ENCODE measurements around the gene HRAS.
A peak's percentile ranks its signal among the peaks of the same experiment; 100 is the strongest.

HRAS gene

DNA sequence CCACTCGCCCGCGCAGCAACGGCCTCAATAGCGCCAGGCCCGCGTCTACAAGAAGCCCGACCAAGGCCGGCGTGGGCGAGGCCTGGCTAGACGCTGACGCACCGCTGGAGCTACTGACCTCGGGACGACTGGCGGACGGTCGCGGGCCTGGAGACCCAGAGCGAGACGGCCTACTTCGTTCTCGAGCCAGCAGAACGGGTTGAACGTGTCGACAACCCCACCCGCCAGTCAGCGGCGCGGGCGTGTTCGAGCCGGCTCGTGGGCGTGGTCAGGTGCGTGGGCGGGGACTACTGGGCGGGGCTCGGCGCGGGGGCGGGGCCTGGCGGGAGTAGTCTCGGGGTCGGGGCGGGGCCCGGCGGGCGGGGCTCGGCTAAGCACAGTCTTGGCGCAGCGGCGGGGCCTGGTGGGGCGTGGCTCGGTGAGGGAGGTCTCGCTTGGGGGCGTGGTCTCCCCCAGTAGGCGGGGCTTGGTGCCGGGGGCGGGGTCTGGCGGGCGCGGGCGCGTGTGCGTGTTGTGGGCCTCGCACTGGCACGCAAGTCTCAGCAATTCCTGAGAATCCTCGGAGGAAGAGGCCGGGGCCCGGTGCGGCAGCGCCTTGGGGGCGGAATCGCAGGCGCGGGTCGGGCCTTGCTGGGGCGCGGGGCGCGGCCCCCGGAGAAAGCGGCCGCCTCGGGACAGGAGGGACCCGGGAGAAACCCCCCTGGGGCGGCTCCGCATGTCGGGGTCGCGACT is 28.2 kb downstream of the HRAS start, which contains the start of gene RNH1:
Gene RNH1, minus strand, starts transcription at position 248 of the 732 bp plus-strand sequence. CDS start 5,080 bp downstream, outside the sequence.
- peak; percentile 99 for DNase-seq

DNA sequence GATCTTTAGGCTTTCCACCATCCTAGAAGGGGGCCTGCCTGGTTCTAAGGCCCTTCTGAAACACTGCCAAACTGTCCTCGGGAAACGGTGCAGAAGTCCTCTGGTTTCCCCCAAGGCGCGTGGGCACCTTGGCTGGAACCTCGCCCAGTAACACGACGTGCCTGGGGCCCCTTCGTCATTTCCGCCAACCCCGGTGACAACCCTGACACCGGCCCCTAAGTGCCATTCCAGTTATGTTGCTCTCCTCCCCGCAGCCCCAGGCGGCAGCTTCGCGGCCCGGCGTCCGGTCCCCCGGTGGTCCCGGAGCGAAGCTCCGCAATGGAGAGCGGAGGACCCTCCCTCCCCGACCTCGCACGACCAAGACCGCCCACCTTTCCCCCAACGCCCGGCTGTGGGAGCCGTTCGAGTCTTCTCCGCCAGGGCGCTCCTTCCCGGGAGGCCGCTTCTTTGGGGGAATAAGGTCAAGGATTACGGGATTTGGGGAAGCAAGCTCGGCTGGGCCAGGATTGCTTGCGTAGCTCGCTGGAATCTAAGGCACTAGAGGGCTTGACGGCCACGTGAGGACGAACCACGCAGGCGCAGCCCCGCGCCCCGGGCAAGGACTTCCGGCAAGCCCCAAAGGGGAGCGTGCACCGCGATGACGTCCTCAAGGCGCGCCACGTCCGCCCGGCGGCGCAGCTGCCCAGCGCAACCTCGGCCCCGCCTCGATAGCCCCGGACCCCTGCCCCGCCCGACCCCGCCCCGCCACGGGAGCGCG is 29.0 kb downstream of the HRAS start:
- DNase-seq = peak; percentile 96

DNA sequence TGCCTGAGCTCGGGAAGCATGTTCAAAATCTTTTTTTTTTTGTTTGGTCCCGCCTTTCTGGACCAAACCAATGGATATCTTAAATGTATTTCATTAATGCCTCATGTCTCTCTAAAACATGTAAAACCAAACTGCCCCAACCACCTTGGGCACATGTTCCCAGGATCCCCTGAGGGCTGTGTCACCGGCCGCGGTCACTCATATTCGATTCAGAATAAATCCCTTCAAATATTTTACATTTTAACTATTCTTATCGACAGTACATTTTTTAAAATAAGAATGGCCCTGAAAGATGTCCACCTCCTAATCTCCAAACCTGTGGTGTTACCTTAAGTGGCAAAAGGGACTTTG is 30.4 kb downstream of the HRAS start:
- no peak for DNase-seq

DNA sequence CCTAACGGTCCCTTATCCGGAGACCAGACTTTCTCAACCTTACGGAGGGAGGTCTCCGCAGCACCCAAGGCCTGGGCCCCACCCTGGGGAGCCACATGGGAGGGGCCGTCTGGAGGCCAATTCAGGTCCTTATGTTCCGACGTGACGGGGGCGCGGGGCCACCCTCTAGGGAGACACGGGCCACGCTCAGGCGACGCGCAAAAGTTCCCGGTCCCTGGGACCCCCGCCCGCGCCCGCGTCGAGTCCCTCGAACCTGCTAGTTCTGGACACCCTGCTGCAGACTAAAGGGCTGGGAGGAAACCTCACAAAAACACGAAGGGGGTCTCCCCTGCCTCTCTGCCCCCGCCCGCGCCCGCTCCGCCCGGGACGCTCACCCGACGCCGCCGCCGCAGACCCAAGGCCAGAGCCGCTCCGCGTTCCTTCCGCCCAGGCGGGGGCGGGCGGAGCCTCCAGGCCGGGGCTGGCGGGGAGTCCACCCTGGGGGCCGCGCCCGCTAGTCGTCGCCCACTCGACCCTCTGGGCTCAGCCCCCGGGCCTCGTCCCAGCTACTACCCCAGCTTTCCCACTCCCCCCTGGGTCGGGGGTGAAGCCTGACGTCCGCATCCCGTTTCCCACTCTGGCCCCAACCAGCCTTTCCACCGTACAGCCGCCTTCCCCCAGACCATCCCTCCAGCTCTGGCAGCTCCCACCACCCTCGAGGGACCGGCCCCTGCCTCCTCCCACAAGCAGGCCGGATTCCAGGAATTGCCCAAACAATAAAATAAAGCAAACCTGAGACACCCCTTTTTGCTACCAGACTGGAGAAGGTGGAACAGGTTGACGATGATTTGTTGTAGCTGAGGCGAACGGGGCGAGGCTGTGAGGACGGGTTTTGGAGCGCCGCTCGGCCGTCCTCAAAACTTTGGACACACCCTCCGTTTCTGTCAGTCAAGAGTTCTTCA is 31.1 kb downstream of the HRAS start:
- no peak for DNase-seq

DNA sequence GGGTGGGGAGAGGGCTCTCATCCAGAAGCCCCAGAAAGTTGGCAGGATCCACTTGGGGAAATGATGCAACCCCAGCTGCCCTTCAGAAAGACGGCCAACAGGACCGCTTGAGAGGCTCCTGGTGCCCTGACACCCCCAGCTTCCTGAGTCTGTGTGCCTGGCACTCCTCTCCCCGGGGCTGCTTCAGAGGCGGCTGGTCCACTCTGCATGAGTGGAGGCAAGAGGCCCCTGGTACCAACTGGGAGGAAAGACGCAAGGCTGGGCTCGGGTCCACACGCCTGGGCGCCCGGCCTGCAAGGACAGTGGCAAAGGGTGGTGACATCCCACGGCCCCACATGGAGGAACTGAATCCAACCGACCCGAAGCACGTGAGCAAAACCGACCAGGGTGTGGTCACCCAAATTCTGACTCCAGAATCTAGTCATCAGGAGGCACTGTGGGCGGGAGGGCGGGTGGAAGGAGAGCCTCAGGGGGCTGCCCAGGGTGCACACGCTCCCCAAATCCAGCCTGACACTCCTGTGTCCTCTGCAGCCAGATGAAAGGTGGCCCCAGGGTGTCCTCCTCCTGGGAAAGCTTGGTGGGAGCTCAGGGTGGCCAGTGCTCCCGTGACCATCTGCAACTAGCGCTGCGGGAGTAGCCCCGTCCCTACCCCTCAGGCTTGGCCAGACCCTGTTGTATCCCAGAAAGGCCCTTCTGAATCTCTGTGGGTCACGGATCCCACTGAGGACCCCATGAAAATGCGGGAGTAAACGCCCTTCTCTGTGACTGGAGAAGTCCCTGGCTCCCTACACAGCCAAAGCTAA is 32.0 kb downstream of the HRAS start:
- DNase-seq = no peak

DNA sequence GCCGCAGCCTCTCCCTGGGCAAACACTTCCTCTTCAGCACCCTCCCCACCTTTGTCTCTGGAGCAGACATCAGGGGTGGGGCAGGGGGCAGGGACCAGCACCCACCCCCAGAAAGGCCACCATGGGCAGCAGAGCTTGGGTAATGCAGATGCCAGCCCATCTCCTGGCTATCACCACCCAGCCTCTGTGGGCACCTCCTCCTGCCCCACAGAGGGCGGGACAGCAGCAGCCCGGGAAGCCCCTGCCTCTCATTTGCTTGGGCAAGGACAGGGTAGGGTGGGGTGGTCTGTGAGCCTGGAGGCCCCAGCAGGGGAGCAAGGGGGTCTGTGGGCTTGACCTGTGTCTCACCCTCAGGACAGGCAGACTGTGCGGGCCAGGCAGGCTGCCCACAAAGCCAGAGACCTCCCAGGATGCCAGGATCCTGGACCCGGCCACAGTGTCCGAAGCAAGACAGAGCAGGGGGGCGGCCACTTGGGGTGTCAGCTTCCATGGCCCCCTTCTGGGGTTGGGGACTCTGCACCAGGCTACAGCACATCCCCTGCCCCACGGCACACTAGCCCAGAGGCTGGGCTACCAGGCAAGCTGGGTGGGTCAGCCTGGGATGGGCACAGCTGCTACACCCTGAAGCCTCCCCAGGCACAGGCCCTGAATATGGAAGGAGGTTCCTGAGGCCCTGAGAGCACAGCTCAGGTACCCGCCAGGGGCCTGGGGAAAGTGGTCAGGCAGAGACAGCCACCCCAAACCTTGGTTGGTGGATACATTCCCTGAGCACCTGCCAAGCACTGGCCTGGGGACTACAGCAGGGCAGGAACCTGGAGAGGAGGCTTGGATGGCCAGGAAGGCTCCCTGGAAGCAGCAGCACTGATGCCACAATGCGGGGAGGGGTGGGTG is 32.8 kb downstream of the HRAS start:
- no peak for DNase-seq

DNA sequence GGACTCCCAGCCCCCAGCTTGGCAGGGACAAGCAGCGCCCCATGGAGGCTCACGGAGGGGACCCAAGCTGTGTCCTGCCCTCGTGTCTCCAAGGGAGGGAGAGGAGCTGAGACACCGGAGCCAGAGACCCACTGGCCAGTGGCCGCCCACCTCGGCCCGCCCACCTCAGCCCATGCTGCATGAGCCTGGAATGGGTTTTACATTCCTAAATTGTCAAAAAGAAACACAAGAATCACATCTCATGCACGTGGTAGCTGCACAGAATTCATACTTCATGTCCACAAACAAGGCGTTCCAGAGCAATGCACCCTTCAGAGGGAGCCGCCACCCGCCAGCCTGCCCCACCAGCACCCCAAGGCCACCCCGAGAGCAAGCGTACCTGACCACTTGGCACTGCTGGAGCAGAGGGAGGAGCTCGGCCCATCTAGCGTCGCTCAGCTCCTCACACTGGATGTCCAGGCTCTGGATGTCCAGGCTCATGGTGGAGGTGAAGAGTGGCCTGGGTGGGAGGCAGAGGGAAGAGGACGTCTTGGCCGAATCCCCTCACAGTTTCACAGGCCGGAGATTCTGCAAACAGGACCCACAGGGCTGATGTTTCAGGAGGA is 33.6 kb downstream of the HRAS start:
- no peak for DNase-seq

DNA sequence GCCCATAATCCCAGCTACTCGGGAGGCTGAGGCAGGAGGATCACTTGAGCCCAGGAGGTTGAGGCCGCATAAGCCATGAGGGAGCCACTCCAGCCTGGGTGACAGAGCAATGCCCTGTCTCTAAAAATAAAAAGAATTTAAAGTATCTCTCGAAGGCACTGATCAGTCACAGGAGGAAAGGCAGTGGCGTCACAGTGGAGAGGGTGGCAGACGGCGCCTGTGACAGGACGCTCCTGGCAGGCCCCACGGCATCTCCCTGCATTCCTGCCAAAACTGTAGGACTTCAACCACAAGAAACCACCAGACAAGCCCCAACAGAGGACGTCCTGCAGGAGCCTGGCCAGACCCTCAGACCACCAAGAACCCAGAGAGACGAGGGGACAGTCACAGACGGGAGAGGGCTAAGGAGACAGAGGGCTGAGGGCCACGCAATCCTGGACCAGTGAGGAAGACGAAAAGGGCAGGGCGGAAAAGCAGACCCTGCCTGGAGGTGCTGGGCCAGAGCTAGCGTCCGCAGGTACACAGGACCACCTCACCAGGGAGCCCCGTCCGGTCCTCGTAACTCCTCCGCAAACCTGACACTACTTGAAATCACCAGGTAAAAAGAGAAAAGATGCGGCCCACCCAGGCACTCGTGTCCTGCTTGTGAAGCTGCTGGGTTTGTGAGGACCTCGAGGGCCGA is 34.2 kb downstream of the HRAS start:
- no peak for DNase-seq

DNA sequence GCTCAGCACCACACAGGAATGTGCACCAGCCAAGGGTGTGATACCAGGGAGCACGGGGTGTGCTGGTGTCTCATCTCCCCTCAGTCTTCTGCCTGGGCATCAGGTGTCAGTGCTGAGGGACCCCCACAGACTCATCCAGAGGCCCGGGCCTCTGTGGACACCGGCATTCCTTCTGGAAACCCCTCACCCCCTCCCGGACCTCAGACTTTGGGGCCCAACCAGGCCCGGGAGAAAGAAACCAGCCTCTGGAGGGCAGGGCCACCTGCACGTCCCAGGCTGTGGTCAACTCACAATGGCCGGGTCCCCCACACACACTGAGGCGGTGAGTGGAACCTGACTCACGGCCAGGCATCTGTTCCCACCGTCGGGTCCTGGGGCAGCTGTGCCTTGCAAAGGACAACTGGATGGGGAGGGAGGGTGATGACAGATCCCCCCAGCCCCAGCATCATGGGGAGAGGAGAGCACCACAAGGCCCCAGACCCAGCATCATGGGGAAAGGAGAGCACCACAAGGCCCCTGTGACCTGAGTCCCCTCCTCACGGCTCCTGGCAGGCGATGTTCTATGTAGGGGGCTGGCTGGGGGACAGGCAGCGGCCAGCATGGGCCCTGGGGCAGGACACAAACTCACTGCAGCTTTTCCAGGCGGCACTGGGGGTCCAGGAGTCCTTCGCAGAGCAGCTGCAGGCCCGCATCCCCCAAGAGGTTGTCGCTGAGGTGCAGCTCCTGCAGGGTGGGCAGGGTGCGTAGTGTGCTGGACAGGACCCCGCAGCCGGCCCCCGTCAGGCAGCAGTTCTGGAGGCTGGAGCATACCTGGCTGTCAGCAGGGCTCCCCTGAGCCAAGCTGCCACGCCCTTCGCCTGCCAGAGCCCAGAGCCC is 35.9 kb downstream of the HRAS start:
- no peak for DNase-seq

DNA sequence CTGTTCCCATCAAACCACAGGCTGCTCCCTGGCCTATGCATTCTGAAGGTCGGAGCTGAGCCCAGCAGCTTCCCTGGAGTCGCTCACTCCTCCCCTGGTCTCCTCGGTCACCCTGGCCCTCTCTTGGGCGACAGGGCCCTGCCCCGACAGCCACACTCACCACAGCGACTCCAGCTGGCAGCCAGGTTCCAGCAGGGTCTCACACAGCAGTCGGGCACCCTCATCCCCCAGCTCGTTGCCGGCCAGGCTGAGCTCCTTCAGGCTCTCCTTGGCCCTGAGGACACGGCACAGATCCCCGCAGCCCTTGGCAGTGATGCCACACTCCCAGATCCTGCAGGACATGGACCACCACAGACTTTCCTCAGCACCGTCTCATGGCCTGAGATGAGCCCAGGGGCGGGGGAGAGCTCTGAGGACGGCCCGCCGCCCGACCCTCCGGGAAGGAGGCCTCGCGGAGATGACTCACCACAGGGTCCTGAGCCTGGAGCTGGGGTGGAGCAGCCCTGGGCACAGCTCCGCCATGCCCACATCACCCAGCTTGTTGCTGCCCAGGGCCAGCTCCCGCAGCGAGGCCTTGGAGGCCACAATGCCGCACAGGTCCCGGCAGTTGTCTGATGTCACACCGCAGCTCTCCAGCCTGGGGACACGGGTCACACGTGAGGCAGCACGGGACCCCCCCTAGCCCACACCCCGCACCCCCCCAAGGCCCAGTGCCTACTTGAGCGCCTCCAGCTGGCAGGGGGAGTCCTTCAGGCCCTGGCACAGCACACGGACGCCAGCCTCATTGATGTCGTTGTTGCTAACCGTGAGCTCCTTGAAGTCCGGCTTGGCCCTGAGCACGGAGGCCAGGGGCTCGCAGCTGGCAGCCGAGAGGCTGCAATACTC is 36.8 kb downstream of the HRAS start:
- no peak for DNase-seq

DNA sequence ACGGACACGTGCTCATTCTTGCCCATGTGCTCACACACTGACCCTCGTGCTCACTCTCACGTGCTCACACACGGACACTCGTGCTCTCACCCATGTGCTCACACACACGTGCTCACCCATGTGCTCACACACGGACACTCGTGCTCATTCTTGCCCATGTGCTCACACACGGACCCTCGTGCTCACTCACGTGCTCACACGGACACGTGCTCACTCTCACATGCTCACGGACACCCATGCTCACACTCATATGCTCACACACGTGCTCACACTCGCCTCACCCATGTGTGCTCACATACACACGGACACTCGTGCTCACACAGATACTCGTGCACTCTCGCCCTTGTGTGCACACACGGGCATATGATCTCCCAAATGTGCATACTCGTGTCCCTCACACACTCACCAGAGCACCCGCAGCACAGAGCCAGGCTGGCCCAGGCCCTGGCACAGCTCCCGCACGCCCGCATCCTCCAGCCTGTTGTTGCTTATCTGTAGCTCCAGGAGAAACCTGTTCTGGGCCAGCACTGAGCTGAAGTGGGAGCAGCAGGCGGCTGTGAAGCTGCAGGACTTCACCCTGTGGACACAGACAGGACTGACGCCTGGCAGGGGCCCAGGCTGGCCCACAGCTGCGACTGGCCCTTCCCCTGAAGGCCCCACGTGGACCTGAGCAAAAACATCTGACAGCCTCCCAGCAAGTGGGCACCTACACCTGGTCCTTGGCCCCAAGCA is 37.6 kb downstream of the HRAS start:
- DNase-seq = no peak

DNA sequence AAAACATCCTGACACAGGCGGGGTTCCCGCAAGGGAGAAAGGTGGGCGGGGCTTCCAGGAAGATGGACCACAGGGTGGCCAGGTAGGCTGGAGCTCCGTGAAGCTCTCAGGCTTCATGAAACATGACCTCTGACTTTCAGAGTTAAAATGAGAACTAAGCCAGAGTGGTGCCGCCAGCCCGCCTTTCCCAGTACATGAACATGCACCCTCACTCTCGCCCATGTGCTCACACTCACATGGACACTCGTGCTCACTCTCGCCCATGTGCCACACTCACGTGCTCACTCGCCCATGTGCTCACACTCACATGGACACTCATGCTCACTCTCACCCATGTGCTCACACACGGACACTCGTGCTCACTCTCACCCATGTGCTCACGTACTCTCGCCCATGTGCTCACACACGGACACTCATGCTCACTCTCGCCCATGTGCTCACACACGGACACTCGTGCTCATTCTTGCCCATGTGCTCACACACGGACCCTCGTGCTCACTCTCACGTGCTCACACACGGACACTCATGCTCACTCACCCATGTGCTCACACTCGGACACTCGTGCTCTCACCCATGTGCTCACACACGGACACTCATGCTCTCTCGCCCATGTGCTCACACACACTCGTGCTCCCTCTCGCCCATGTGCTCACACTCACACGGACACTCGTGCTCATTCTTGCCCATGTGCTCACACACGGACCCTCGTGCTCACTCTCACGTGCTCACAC is 38.4 kb downstream of the HRAS start:
- DNase-seq = no peak

DNA sequence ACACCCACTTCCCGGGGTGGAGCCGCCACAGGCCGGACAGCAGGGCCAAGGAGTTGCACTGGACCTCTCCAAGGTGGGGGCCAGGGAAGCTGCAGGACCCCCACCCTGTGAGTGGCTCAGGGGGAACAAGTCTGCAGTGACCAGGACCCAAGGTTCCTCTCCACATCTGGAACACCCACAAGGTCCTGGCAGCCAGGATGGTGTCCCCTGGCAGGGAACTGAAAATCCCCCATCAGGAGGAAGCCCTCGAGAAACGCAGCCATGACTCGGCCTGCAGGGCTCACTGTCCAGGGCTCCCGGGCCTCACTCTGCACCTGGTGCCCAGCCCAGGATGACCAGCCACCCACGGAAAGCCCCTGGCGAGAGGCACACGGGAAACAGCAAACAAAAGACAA is 39.8 kb downstream of the HRAS start:
- DNase-seq = no peak

DNA sequence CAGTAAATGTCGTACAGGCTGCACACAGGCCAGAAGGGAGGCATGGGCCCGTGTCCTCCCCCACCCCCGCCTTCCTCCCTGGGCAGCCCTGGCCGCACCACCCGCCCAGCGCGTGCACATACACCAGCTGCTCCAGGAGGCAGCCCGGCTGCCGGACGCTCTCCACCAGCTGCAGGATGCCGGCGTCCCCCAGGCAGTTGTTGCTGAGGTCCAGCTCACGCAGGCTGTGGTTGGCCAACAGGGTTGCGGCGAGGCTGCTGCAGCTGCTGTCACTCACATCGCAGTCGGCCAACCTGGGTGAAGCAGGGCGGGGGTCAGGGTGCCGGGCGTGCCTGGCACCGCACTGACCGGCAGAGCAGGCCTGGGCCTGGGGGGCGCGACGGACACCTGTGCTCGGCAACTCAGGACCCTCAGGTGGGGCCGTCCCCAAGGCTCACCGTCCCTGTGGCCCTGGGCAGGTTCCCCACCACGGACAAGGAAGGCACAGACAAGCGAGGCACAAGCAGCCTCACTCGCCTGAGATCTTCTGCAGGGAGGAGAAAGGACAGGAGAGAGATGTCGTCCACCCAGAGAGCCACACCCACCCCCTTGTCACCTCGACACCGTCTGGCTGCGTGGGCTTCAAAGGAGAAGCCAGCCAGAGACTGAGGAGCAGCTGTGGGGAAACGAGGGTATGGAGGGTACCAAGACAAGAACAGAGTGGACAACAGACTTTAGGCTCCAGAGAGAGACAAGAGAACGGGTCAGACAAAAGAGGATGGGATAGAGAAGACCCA is 40.4 kb downstream of the HRAS start:
- DNase-seq = no peak

DNA sequence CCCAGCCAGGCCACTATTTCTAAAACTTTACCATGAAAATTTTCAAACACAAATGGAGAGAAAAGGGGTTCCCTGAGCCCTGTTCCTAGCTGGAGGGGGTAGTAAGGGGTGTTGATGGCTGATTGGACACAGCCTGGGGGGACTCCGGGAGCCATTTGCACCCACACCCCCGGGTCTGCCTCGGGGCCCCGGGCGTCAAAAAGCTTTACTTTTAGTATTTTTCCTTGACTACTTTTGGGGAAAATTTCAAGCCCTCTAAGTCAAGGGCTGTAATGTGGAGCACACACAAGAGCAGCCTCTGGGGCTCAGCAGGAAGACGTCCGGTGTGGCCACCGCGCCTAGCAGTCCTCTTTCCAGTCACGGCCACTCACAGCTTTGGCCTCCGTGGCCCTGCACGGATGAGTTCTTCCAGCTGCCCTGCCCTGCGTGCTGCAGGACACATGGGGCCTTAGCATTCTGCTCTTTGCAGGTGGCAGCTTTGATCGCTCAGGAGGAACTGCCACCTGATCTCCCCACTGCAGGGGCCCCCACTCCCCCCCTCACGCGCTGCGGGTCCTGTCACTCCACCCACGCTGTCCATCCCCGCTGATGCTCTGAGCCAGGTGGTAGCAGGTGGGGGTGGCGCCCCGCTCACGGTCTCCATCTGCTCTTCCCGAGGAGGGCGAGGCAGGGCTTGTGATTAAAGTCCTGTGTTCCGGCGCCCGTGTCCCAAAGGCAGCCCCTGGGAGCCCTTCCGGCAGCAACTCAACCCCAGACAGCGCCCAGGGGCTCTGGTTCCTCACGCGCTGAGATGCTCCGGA is 42.7 kb downstream of the HRAS start:
- DNase-seq = no peak
